Measurements from ENCODE around the gene REV1. TPM values are rescaled to one million over a fixed set of nuclear protein-coding genes. Genes with fewer than 3 reads are reported as not detected.

REV1 gene
- total and polyA plus RNA-seq, 2 of the 8 experiments (the other 6 are each of a cell fraction or from before 2014, with no cell fraction given), result 16.6 to 34.3 TPM

- no peak for TF ChIP-seq SUZ12 (IDR thresholded peaks at IDR 0.05; ENCODE audit: low read length)
- no peak for TF ChIP-seq CTBP2 (IDR thresholded peaks at IDR 0.05; ENCODE audit: borderline replicate concordance, insufficient read depth, insufficient read length, low read length)
- no peak for TF ChIP-seq HDAC6 (IDR thresholded peaks at IDR 0.05; ENCODE audit: low read depth, low read length)
Observed at GRCh38 chr2:99430614-99431291, 59.1 kb downstream of the REV1 start (continued).

Measured in H1 (cell line).